Stomach (tissue), 9 donors: ENCODE results near the gene ARHGAP28. TPM values are rescaled to one million over a fixed set of nuclear protein-coding genes. Genes with fewer than 3 reads are reported as not detected.

Experiments
- DNase-seq, 2 donors: peaks; one replicate each; pipeline versions ENCODE4 v3.0.0 to v3.0.0-alpha.2; 2013 to 2019
- H3K27ac ChIP-seq, 5 donors: fragments of 200-600 bp in 4 of 5; sonication (generic) in 4 of 5; one replicate each; pipeline ENCODE4 v1.5.1; 2013 to 2019; ENCODE audit warnings: mild to moderate bottlenecking in 1 of 5, moderate library complexity in 1 of 5
- H3K27me3 ChIP-seq, 3 donors: fragments of 200-600 bp; sonication (generic); one replicate each; pipeline ENCODE4 v1.5.1; 2017 to 2019; ENCODE audit warnings: mixed run types in 1 of 3
- H3K36me3 ChIP-seq, 4 donors: fragments of 200-600 bp; sonication (generic); 1 replicate in 3 of 4; 2 replicates in 1 of 4; pipeline ENCODE4 v1.5.1; 2016 to 2019
- H3K4me1 ChIP-seq, 4 donors: fragments of 200-600 bp; sonication (generic); one replicate each; pipeline ENCODE4 v1.5.1; 2016 to 2019
- H3K4me3 ChIP-seq, 4 donors: fragments of 200-600 bp; sonication (generic) in 3 of 4; one replicate each; pipeline ENCODE4 v1.5.1; 2016 to 2019; ENCODE audit warnings: mild to moderate bottlenecking in 1 of 4
- H3K9me3 ChIP-seq, 4 donors: fragments of 200-600 bp; sonication (generic); one replicate each; pipeline ENCODE4 v1.5.1; 2016 to 2019
- EP300 ChIP-seq: sonication (generic); formaldehyde crosslinking; IDR thresholded peaks from one replicate; pipeline ENCODE4 v1.6.1; 2017; ENCODE audit warnings: antibody characterized with exemption
- POLR2A ChIP-seq, 4 donors: fragments of 450-650 bp; IDR thresholded peaks; one replicate each; pipeline ENCODE4 v1.6.1; 2016; ENCODE audit warnings: antibody characterized with exemption in 4 of 4, control low read depth in 2 of 4, mild to moderate bottlenecking in 1 of 4, moderate library complexity in 1 of 4
- POLR2AphosphoS5 ChIP-seq, 3 donors: sonication (generic); formaldehyde crosslinking; IDR thresholded peaks; one replicate each; pipeline ENCODE4 v1.6.1; 2016; ENCODE audit warnings: antibody characterized with exemption in 3 of 3
- WGBS, 5 donors: extraction: QIAGEN DNeasy Blood & Tissue Kit in 3 of 5; methylation state at CpG; one replicate each; pipeline versions ENCODE4 v1.1.5 to v1.1.7; 2013 to 2018; 5-methylcytosine and 5-hydroxymethylcytosine counted together
- intact Hi-C: fragments of 100-400 bp; cut with DNase I; formaldehyde crosslinking; loops from one replicate; pipeline ENCODE4 v1.15.1; 2023; ENCODE audit warnings: low total_unique reads
- polyA plus RNA-seq, 3 donors: library from polyadenylated mRNA; stranded (reverse); fragments of 200-250 nt; gene quantifications; one replicate each; pipeline ENCODE4 v1.2.3, GENCODE V29; 2013
- total RNA-seq, 5 donors: library from RNA; depleted of rRNA; stranded (reverse); fragments of >200 nt; gene quantifications; one replicate each; pipeline versions ENCODE4 v1.1.0 to v1.2.3, GENCODE V29; 2014 to 2016
- TF ChIP-seq, protein P1 (sequence below), 7 experiments: fragments of 450-650 bp in 4 of 7; fragments of 200-600 bp in 3 of 7; sonication (generic) in 3 of 7; IDR thresholded peaks; one replicate each; pipeline ENCODE4 v1.5.1; 2016 to 2019; ENCODE audit warnings: antibody characterized with exemption in 7 of 7, control low read depth in 2 of 7, mild to moderate bottlenecking in 1 of 7
- donor health status: healthy with polysubstance abuse.
- donor health status: Bipolar disorder and iron deficiency.
- donor health status: healthy.

The ARHGAP28 gene
- total and polyA plus RNA-seq, 8 donors, result 0.73 to 33.8 (median 3.6) TPM

GRCh38 chr18:6781796-6782195 lies 52.3 kb downstream of the ARHGAP28 start:
- peak overlapping the region in 4 of 5 donors; percentile 1 to 64 (median 11) for H3K27ac ChIP-seq

GRCh38 chr18:6782861-6783260 lies 53.3 kb downstream of the ARHGAP28 start:
- Histone ChIP-seq H3K9me3 (no peaks in the 10 kb centered on the region), H3K27ac (peak overlapping the region in 1 of 5 donors; percentile 16), H3K36me3 (no peaks in the 10 kb centered on the region), H3K4me1 (peaks cover 0 to 11% (median 7%) of the 10 kb centered on the region in 4 donors), H3K27me3 (no peaks in the 10 kb centered on the region), H3K4me3 (no peak overlapping the region)
- 87 to 100% (median 94%) methylated on average over 1 of the region's 1 CpG for WGBS, 5 donors
- no peak for DNase-seq
- intact Hi-C loops, result no loop called here
- TF ChIP-seq EP300 (no peak), POLR2AphosphoS5 (IDR thresholded peaks at IDR 0.05) (no peak), POLR2A (IDR thresholded peaks at IDR 0.05) (no peak)
- TF ChIP-seq, protein P1, sequence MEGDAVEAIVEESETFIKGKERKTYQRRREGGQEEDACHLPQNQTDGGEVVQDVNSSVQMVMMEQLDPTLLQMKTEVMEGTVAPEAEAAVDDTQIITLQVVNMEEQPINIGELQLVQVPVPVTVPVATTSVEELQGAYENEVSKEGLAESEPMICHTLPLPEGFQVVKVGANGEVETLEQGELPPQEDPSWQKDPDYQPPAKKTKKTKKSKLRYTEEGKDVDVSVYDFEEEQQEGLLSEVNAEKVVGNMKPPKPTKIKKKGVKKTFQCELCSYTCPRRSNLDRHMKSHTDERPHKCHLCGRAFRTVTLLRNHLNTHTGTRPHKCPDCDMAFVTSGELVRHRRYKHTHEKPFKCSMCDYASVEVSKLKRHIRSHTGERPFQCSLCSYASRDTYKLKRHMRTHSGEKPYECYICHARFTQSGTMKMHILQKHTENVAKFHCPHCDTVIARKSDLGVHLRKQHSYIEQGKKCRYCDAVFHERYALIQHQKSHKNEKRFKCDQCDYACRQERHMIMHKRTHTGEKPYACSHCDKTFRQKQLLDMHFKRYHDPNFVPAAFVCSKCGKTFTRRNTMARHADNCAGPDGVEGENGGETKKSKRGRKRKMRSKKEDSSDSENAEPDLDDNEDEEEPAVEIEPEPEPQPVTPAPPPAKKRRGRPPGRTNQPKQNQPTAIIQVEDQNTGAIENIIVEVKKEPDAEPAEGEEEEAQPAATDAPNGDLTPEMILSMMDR (IDR thresholded peaks at IDR 0.05), result no peak

More at GRCh38 chr18:6781796-6782195, 52.3 kb downstream of the ARHGAP28 start:
- no peaks in the 10 kb centered on the region for H3K27me3 ChIP-seq
- TF ChIP-seq EP300 (no peak), POLR2AphosphoS5 (IDR thresholded peaks at IDR 0.05) (no peak), POLR2A (IDR thresholded peaks at IDR 0.05) (no peak)
- TF ChIP-seq, protein P1 (IDR thresholded peaks at IDR 0.05), result no peak
- intact Hi-C loops, result no loop called here
- DNase-seq, result peak in 1 of 2 donors; percentile 34
- peaks cover 0 to 11% (median 7%) of the 10 kb centered on the region in 4 donors for H3K4me1 ChIP-seq
- no peaks in the 10 kb centered on the region for H3K9me3 ChIP-seq
- no peak overlapping the region for H3K4me3 ChIP-seq
- H3K36me3 ChIP-seq, result no peaks in the 10 kb centered on the region

GRCh38 chr18:6784046-6784445 lies 54.5 kb downstream of the ARHGAP28 start:
- WGBS, 5 donors, result 61 to 90% (median 78%) methylated on average over 6 of the region's 6 CpGs
- Histone ChIP-seq H3K27me3 (no peaks in the 10 kb centered on the region), H3K4me1 (peaks cover 0 to 11% (median 7%) of the 10 kb centered on the region in 4 donors), H3K27ac (peak overlapping the region in 1 of 5 donors; percentile 42), H3K9me3 (no peaks in the 10 kb centered on the region), H3K4me3 (no peak overlapping the region), H3K36me3 (no peaks in the 10 kb centered on the region)
- TF ChIP-seq, protein P1 (IDR thresholded peaks at IDR 0.05), result no peak
- TF ChIP-seq POLR2A (IDR thresholded peaks at IDR 0.05), result no peak
- TF ChIP-seq POLR2AphosphoS5 (IDR thresholded peaks at IDR 0.05), result no peak
- no peak for TF ChIP-seq EP300
- DNase-seq, result no peak
- intact Hi-C loops, result no loop called here

DNA sequence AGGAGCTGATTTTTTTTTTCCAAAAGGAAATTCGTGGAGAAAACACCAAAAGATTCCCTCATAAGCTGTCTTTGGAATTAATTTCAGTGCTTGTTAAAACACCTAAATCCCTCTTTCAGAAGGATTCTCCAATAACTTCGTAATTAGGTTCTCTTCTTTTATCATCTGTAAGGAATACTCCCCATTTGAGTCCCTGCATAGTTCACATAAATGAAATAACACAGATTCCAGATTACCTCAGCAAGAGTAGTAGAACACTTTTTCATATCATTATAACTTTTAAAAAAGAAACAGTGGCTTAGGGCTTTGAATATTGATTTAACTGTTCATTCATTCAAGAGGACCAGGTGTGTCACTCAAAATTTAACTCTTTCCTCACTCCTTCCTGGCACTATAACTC lies 55.5 kb downstream of the ARHGAP28 start:
- WGBS, 5 donors, result 34 to 55% (median 49%) methylated on average over 2 of the region's 2 CpGs
- Histone ChIP-seq H3K27ac (peak overlapping the region in 1 of 5 donors; percentile 14), H3K4me3 (no peak overlapping the region), H3K4me1 (peaks cover 0 to 11% (median 7%) of the 10 kb centered on the region in 4 donors), H3K27me3 (no peaks in the 10 kb centered on the region), H3K9me3 (no peaks in the 10 kb centered on the region), H3K36me3 (no peaks in the 10 kb centered on the region)
- no peak for TF ChIP-seq EP300
- TF ChIP-seq, protein P1 (IDR thresholded peaks at IDR 0.05), result no peak
- no peak for DNase-seq
- intact Hi-C loops, result no loop called here
